HFF-Myc (cell line): Measurements from ENCODE around the gene CAMTA1.

Source experiments
- DNase-seq: peaks from one replicate; pipeline ENCODE4 v3.0.0-alpha.2; 2011; ENCODE audit warnings: low read depth; ENCODE audit errors: extremely low read depth
- H3K4me3 ChIP-seq: replicated peaks from 2 replicates; pipeline ENCODE4 v1.5.1; 2011; ENCODE audit warnings: low read depth, mild to moderate bottlenecking, control low read depth, low read length
- TF ChIP-seq, protein P1 (sequence below): IDR thresholded peaks from 2 replicates; pipeline ENCODE4 v1.5.1; 2012; ENCODE audit warnings: mild to moderate bottlenecking, low read depth, low read length, control low read depth; ENCODE audit errors: missing control alignments

CAMTA1 gene

DNA sequence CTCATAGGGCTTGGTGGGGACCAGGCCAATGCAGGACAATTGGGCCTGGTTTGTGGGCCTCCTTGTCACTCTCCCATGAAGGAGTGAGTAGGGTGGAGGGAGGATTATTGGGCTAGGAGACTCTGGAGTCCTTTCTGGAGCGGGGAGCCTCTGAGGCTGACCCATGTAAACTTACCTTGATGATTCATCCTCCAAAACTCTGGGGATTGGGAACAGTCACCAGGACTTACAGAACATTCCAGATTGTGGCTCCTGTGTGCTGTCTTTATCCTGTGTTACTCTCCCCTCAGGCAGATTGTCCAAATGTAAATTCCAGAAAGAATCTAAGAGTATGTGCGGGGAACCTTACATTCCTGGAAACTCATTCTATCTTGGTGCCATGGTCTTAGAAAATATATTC is 197.6 kb downstream of the CAMTA1 start:
- no peak overlapping the region for H3K4me3 ChIP-seq
- no peak for DNase-seq
- TF ChIP-seq, protein P1, sequence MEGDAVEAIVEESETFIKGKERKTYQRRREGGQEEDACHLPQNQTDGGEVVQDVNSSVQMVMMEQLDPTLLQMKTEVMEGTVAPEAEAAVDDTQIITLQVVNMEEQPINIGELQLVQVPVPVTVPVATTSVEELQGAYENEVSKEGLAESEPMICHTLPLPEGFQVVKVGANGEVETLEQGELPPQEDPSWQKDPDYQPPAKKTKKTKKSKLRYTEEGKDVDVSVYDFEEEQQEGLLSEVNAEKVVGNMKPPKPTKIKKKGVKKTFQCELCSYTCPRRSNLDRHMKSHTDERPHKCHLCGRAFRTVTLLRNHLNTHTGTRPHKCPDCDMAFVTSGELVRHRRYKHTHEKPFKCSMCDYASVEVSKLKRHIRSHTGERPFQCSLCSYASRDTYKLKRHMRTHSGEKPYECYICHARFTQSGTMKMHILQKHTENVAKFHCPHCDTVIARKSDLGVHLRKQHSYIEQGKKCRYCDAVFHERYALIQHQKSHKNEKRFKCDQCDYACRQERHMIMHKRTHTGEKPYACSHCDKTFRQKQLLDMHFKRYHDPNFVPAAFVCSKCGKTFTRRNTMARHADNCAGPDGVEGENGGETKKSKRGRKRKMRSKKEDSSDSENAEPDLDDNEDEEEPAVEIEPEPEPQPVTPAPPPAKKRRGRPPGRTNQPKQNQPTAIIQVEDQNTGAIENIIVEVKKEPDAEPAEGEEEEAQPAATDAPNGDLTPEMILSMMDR: no peak

DNA sequence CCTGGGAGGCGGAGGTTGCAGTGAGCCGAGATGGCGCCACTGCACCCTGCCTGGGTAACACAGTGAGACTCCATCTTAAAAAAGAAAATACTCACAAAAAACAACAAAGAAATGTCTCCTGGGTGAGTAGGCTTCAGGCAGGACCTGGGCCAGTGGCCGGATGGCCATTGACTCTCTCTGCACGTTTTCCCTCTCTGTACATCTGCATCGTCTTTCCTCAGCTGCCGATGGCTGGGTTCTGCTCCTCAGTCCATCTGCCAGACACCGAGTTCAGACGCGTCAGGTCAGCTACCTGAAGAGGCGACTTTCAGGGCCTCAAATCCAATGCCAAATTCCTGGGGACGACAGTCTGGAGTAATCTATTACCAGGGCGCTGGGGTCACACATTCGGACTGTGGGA is 199.3 kb downstream of the CAMTA1 start:
- no peak overlapping the region for H3K4me3 ChIP-seq
- TF ChIP-seq, protein P1: no peak
- no peak for DNase-seq

DNA sequence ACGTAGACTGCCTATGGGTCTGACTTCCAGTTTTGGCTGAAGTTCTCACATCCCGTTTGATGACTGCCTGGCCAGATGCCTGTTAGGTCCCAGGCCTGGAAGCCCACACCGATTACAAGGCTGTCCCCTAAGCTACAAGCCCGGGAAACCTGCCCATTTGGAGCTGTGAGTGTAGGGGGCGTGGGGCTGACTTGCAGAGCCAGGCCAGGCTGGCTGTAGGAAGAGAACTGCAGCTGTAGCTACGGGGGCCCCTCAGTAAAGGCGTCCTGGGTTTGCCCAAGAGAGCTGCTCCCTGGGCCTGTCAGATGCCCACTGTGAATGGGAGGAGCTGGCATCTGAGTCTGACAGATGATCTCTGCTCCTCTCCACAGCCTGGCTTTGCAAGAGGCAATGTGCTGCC is 199.7 kb downstream of the CAMTA1 start:
- TF ChIP-seq, protein P1: no peak
- no peak overlapping the region for H3K4me3 ChIP-seq
- DNase-seq: no peak

DNA sequence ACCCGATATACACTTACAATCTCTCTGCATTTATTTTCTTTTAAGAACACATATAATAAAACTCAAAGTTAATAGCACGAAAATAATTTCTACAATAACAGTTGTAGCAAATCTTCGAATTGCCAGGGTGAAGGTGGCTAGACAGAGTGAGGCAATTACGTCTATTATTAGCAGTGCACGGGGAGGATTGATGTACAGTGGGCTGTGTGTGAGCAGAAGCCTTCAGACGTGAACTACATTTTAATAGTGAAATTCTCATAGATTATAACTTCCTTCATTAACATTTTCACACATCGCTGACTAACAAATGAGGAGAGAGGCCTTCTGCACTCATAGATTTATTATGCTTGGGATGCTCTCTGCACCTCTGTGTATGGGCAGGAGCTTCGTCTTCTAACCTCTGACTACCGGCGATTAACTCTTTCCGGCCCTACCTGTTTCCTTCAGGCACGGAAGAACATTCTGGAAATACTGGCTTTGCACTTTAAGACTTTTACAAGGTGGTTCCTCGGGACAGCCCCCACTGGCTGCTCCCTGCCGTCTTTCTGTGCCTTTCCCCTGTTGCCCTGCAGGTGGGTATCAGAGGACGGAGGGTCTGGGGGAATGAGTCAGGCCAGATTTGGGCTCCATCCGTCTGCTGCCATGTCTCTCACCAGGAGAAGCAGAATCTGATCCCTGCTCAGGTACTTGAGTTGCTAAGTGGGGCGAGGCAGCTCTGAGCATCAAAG is 200.5 kb downstream of the CAMTA1 start:
- H3K4me3 ChIP-seq: no peak overlapping the region
- TF ChIP-seq, protein P1: no peak
- DNase-seq: no peak

DNA sequence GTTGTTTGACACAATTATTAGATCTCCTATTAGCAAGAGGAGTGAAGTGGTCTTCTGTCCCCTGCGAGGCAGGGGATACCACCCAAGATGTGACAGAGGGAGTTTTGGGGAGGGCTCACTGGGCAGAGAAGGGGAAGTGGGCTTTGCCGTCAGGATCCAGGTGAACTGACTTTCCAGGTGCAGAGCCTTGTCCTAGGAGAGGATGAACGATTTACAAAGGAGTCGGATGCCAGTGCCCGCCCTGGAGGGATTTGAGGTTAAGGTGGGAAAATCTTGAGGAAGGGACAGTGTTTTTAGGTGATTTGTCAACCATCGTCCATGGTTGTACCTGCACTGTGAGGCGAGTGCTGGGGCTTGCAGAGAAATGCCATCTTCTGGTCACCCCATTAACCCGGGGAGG is 201.0 kb downstream of the CAMTA1 start:
- TF ChIP-seq, protein P1: no peak
- no peak overlapping the region for H3K4me3 ChIP-seq
- no peak for DNase-seq

DNA sequence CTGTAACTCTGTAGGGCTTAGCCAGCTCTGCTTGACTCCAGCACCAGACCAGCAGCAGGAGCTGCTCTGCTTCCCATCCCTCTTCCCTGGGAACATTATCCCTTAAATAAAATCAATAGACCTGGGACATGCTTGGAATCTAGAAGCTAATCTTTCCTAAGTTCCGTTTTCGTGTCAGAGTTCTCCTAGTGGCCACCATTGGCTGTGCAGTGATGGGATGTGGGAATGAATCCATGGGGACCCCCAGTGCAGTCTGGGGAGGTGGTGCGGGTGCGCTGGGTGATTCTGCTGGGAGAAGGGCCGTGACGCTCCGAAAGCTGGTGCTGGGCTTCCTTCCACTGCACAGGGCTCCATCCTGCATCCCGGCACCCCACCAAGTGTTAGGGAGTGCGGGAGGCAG is 202.7 kb downstream of the CAMTA1 start:
- TF ChIP-seq, protein P1: no peak
- no peak for DNase-seq
- H3K4me3 ChIP-seq: no peak overlapping the region

DNA sequence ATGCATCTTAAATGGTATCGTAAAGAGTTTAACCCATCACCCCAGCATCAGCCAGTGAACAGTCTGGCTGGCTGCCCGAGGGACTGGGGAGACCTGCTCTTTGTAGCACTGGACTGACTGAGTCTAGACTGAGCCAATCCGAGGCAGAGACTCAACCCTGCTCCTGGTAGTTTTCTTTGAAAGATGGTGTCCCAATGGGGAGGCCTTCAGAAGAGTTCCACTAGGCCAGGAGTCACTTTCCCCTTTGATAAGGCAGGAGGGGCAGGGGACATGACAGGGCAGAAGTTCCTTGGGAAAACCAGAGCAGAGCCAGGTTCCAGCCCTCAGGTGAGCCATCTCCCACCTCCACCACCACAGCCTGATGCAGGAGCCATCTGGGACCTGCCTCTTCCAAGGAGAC is 203.5 kb downstream of the CAMTA1 start:
- DNase-seq: no peak
- no peak overlapping the region for H3K4me3 ChIP-seq
- TF ChIP-seq, protein P1: no peak
